ENCODE measurements around the gene PSMD6.
A peak's percentile ranks its signal among the peaks of the same experiment; 100 is the strongest.

PSMD6 gene

DNA sequence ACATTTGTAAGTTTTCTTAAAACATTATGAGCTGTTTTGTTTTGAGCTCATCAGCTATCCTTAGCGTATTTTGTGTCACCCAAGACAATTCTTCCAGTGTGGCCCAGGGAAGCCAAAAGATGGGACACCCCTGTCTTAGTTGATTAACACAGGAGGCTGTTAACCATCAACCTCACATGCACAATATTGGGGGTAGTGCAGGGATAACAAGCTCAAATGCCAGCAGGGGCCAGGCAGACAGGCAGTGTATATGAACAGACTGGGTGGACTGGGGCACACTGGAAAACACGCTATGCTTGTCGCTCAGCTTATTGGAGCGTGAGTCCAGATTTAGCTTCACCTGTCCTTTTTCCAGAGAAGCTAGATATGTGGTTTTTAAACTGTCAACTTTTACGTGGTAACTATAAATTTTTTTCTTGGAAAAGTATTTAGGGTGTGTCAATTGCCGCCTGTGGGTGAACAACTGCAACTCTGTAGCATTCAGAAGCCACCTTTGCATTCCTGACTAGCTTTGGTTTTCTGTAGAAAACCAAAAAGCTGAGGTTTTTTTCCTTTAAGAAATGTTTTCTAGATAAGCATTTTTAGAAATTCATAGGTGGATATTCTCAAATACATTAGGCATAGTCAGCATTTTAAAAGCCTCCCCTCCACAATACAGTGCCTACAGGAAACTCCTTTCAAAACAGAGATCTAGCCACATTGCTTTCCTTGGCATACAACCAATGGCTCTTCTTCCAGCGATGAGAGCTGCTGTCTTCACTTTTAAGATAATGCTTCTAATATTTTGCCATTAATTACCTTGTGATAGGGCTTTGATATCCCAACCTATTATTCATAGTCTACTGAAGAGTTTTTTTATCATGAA is 14.6 kb downstream of the PSMD6 start:
- DNase-seq = no peak

DNA sequence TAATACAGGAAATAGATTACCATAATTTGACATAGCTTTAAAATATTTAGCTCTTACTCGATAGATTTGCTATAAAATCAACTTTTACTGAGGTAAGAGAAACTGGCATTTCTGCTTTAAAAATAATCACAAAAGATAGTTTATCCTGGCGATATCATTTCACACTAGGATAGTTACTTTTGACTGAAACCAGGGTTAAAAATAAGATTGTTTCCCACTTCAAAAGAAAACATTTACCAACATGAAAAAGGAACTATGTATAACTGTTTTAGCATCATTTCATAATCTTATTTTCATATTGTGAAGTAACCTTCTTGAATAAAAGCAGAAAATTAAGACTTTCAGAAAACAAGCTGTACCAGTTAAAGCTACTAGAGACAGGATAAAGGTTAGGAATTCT is 15.3 kb downstream of the PSMD6 start:
- DNase-seq = no peak

DNA sequence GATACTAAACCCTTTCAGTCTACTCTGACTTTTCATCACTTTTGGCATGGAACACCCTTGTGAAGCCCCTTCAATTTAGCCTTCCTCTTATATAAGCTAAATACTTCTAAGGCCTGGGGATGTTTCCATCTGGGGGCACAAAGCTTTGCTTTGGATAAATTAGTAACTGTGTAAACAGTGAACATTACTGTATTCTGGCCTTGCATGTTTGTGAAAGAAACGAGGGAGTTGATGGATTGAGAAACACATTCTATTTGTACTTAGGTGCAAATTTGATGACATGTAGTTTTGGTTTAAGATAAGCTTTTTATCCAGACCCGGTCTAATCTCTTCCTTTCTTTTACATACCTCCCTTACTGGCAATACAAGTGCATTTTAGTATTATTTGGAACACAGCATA is 19.7 kb downstream of the PSMD6 start:
- no peak for DNase-seq

DNA sequence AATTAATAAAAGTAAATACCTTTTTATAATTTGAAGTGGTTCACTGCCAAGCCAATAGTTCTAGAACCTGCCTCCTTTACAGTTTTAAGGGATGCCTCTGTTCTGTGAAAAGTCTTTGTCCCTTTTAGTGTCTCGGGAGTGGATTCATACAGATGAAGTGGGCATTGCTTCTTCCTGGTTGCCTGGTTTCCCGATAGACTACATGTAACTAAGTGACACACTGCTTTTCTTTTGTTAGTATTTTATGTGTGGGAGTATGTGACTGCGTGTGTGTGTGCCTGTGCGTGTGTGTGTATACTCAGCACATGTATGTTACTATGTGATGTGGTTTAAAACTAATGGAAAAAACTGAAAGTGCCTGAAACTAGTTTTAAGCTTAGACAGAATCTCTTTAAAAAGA is 21.1 kb downstream of the PSMD6 start:
- DNase-seq = no peak

- DNase-seq = no peak
Measured at GRCh38 chr3:64000453-64001055, 22.7 kb downstream of the PSMD6 start.

DNA sequence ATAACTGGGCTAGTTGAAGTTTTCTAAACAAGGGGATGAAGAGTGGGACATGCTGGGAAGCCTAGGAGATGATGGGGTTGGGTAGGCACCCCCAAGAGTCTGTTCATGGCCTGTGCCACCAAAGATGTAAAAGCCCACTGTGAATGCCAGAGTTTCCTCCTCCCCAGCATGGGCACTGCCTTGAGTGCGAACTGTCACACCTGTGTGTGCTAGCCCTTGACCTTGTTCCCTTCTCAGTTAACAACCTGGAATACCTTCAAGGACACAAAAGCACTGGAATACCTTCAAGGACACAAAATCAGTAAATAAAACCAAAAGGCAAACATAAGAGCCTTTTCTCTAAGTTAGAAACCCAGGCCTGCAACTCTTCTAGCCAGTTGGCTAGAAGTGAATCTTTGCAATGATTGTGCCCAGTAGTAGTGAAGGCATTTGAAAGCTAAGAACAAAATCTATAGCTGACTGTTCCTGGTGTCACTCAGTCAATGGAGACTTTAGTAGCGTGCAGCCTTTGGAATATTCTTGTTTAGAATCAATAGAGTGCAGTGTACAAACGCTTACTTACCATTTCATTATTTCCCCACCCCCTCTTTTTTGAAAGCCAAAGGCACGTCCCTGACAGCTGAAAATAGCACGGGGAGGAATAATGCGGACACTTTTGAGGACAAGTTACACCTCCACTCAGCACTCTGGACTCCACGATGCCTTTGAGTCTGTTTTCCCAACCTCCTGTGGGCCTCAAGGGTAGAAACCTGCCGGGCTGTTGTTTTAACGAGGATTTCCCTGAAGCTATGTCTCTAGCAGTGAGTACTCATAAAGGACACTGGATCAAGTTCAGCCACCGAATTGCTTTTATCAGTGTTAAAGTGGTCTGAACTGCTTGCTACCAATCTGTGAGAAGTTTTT is 24.2 kb downstream of the PSMD6 start:
- no peak for DNase-seq

DNA sequence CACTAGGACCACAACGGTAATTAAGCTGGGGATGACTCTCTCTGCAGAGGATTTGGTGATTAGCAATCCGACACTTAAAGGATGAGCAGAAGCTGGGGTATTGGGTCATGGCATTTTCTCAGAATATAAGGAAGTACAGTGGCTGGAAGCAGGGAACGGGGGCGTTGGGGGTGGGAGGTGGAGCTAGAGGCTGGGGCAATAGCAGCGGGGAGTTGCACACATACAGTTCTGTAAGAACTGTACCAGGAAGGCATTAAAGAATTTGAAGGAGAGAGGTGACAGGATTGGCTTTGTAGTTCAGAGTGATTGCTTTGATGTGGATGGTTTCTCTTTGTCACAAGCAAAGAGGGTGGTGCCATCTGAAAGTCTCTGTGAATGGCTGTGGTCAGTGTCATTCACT is 28.2 kb downstream of the PSMD6 start:
- no peak for DNase-seq

DNA sequence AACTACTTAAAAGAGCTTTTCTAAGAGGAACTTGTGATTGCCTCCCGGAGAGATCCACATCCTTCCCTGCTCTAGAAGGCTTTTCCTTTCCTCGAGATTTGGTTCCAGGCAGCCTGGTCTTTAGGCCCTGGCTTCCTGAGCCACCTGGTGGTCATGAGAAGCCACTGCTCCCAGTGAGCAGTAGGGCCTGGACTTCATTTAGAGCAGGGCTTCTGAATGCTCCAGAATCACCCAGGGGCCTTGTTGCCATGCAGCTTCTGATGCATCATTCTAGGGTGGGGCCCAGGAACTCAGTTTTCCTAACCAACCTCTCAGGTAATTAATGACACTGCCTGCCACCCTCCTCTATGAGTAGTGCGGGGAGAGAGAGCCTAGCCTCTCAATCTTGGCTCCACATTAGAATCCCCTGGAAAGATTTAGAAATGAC is 29.6 kb downstream of the PSMD6 start:
- DNase-seq = peak; percentile 63

DNA sequence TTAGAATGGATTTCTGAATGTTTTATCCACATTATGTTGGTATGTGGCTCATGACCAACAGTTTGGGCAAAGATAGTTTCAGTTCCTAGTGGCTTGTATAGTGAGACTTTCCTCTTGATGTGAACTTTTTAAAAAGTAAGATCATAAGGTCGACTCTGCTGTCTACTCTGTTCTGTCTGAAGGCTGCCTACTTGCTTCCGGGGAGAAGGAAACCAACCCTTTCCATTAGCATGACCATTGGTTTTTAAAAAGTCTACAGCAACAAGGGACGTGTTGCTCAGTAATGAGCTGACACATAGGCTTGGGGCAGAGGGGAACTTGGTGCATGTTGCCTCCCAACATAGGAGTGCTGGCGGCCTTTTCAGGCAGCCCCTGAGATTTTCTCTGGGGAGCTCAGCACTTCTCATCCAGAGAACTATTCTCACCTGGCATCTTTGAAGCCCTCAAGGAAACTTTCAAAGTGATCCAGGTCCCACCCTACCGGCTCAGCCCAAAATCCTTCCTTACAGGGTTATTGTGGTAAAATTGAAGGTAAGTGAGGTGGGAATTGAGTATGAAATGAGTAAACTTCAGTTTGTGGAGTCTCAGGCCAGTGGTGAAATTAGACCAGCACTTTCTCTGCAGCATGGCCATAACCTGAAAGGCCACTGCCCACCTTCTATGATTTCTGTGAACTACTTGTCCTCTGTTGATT is 30.6 kb downstream of the PSMD6 start:
- no peak for DNase-seq

DNA sequence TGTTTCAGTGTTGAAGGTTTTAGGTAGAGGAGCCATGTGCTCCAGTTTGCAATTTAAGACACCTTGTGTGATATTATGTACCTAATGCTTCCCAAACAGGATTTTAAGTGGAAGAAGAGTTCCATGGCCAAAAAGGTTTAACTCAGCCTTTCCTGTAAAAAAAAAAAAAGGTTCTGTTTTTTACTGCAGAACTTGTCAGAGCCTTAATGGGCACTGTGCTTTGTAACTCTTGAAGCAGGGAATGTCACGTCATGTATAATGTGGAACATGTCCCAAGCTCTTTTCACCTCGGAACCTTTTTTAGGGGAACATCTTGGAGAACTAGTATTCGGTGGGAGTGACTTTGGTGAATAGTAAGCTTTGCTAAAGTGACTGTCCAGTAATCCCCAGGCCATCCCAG is 31.6 kb downstream of the PSMD6 start:
- no peak for DNase-seq

DNA sequence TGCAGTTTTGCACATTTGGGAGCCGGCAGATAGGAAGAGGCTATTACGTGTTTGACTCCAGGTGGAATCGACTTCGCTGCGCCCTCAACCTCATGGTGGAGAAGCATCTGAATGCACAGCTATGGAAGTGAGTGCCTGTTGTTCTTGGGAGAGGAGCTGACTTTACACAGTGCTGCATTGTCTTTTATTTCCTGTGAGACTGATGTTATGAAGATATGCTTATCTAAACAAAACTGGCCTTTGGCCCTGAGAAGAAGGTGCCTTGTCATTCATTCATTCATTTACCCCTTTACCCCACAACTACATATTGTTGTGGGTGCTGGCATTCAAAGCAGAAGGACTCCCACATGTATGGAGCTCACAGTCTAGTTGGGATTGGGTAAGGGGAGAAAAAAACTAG is 32.6 kb downstream of the PSMD6 start:
- DNase-seq = no peak

DNA sequence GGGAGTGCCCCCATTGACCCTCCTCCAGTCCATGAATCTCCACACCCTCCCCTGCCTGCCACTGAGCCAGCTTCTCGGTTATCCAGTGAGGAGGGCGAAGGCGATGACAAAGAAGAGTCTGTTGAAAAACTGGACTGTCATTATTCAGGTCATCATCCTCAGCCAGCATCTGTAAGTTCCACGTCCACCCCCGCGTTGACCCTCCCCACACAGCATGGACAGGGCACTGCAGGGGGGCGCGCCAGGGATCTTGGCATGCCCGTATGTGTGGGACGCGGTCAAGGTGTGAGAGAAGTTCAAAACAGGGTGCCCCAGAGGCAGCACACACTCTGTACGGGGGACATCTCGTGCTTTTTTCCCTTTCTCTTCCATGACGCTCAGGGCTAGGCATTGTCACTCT is 33.1 kb downstream of the PSMD6 start:
- no peak for DNase-seq

- DNase-seq = no peak
Measured at GRCh38 chr3:63988943-63989342, 34.4 kb downstream of the PSMD6 start.

DNA sequence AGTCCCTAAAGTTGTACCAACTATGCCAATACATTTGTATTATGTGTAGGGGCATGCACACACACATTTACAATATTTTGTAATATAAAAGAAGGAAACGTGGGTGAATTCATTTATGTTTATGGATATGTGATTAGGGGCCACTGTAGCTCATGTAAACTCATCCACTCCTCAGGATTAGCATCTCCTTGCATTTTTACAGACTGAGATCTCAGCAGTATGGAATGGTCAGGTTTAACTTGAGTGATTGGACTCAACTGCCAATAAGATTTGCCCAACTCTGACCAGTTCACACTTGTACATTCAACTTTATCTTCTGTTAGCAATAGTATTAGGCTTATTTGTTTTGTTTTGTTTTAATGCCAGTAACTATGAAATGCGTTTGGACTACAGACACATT is 36.5 kb downstream of the PSMD6 start:
- no peak for DNase-seq

DNA sequence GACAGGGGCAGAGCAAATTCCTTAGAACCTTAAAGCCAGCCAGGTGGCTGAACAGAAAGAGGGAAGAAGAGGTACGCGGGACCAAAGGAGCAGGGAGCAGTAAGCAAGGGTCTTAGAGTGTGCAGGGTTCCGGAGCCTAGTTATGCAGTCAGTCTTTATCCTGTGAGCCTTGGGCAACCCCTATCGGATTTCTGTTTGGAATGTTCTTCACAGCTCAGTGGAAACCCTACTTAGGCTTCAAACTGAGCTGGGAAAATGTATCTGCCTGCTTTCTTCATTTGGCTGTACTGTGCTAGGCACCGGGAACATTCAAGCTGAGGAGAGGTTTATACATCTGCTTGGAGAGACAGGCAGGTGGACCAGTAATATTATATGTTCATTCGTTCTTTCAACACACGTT is 37.1 kb downstream of the PSMD6 start:
- no peak for DNase-seq

DNA sequence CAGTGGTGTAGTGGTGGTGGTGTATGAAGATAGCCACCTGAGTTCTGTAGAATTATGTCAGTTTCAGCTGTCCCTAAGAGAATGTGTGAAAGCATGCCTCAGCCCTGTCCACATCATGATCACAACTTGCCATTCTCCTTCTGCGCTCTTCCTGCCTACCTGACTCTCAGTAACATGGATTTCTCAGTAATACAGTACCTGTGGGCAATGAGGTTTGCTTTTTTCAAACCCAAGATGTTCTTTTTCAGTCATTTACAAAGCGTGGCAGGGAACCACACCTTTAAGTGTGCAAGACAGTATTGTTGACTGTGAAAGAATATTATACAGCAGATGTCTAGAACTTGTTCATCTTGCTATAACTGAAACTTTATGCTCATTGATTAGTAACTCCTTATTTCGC is 38.9 kb downstream of the PSMD6 start:
- no peak for DNase-seq

GRCh38 chr3:63981980-63982379 is 41.3 kb downstream of the PSMD6 start:
- no peak for DNase-seq

DNA sequence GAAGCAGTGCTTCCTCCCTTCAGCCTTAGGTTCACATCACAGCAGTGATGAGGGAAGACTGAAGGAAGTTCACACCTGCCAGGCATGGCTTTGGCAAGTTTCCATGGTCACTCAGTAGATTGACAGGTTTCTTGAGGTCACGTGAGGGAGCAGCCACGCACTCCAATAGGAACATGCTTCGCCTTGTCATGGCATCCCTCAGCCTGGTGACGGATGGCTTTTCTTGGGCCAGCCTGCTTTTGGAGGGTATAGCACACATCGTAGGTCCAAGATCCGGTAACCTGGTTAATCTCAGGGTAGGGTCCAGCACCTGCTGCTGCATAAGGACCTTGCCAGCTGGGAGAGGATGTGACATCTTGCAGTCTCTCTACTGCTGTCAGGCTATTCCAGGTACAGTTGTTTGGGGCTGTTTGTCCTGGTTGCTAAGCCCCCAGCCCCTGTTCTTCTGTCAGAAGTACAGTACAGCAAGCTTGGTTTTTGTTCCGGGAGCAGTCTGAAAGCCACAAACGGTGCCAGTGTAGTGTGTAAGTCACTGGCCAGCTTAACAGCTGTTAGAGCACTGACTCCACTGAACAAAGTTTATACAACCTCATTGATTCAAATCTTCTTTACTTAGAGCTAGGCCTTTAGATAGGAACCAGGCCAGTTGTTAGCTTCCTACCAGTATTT is 42.3 kb downstream of the PSMD6 start:
- no peak for DNase-seq

DNA sequence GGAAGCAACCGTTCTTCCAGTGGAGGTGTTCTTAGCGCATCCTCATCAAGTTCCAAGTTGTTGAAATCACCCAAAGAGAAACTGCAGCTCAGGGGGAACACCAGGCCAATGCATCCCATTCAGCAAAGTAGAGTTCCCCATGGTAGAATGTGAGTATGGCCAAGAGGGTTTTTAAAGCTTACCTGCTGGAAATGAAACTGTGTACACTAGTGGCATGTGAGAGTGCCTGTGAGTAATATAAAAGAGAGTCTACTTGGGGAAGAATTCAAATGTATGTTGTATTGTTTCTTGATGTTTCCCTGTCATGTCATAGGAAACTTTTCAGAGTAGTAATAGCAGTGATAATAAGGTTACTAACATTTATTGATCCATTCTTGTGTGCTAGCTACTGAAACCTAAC is 43.3 kb downstream of the PSMD6 start:
- DNase-seq = no peak

DNA sequence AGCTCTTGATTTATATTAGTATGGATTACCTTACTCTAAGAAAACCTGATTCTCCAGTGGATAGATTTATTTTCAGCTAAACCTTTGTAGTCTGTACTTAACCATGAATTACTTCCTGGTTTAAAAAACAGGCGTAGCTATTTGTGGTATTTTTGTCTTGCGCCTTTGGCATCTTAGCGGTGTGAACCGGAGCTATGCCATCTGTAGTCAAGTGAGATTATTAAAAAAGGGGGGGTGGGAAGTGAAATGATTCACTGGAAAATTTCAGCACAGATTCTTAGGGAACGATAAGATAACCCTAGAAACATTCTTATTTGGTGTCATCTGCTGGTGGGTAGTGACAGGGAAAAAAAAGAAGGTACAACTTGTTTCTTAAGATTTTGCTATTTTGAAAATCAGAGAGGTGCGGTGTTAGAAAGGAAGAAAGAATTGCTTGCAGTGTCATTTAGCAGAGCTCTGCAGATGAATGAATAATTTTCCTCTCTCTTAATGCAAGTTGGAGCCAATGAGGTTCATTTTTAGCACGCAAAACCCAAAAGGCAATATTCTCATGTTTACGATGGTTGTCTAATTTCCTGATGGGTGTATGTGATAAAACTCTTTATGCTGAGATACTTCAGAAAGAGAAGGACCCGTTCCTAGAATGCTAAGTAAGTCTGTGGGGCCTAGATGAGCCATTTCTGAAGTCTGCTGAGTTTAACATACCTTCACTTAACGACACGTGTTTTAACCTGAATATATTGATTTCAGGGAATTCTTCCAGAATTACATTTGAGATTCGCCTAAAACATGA is 44.0 kb downstream of the PSMD6 start:
- DNase-seq = peak; percentile 40

DNA sequence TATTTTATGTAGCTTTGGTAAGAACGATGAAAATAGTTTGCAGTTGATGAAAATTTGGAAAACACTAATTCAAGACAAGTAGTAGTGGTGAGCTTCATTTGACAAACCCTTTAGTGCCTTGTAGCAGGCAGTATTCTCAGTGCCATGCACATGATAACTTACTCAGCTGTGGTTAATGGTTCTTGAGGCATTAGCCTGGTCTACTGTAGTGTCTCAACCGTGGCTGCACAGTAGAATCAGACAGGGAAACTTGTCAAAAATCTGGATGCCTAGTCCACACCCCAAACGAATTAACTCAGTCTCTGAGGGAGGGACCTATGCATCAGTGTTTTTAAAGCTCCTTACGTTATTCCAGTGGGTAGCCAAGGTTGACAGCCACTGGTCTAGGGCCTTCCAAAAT is 45.4 kb downstream of the PSMD6 start:
- DNase-seq = no peak

- DNase-seq = no peak
Measured at GRCh38 chr3:63976872-63977200, 46.5 kb downstream of the PSMD6 start.
